GM12874 (cell line): ENCODE data around the gene GPATCH8.

Experiments
- CTCF ChIP-seq: IDR thresholded peaks from 2 replicates; pipeline ENCODE4 v1.5.1; 2011; ENCODE audit warnings: low read depth, mild to moderate bottlenecking, control low read depth, low read length, moderate library complexity; ENCODE audit not compliant: insufficient read depth

GPATCH8 gene

GRCh38 chr17:44543905-44544523, 40.8 kb upstream of the GPATCH8 start:
- no peak for TF ChIP-seq CTCF

GRCh38 chr17:44543213-44543904, 40.2 kb upstream of the GPATCH8 start:
- no peak for TF ChIP-seq CTCF

GRCh38 chr17:44541884-44542581, 38.8 kb upstream of the GPATCH8 start:
- TF ChIP-seq CTCF, result no peak

- TF ChIP-seq CTCF, result no peak
Observed at GRCh38 chr17:44540246-44541084, 37.3 kb upstream of the GPATCH8 start.

- no peak for TF ChIP-seq CTCF
Observed at GRCh38 chr17:44539673-44540072, 36.5 kb upstream of the GPATCH8 start.

- TF ChIP-seq CTCF, result no peak
Observed at GRCh38 chr17:44536090-44536953, 33.1 kb upstream of the GPATCH8 start.
